Ascending aorta (tissue), 2 donors: ENCODE data around the gene GLYATL1. TPM values are rescaled to one million over a fixed set of nuclear protein-coding genes. Genes with fewer than 3 reads are reported as not detected.

ENCODE experiments used
- DNase-seq, 2 donors: peaks; one replicate each; pipeline ENCODE4 v3.0.0-alpha.2; 2019; ENCODE audit warnings: low spot score in 2 of 2
- H3K27ac ChIP-seq, 2 donors: fragments of 200-600 bp; sonication (generic); one replicate each; pipeline ENCODE4 v1.5.1; 2016 to 2017; ENCODE audit warnings: mild to moderate bottlenecking in 1 of 2
- H3K27me3 ChIP-seq: fragments of 200-600 bp; sonication (generic); one replicate; pipeline ENCODE4 v1.5.1; 2017
- H3K36me3 ChIP-seq, 2 donors: fragments of 200-600 bp; sonication (generic); one replicate each; pipeline ENCODE4 v1.5.1; 2016
- H3K4me1 ChIP-seq, 2 donors: fragments of 200-600 bp; sonication (generic); one replicate each; pipeline ENCODE4 v1.5.1; 2016 to 2017; ENCODE audit warnings: mild to moderate bottlenecking in 1 of 2
- H3K4me3 ChIP-seq, 2 donors: fragments of 200-600 bp; sonication (generic); one replicate each; pipeline ENCODE4 v1.5.1; 2016 to 2017; ENCODE audit warnings: mild to moderate bottlenecking in 1 of 2
- H3K9me3 ChIP-seq, 2 donors: fragments of 200-600 bp; sonication (generic); one replicate each; pipeline ENCODE4 v1.5.1; 2016
- CTCF ChIP-seq, 3 experiments: fragments of 200-600 bp in 2 of 3; fragments of 450-650 bp in 1 of 3; sonication (generic) in 2 of 3; IDR thresholded peaks; one replicate each; pipeline ENCODE4 v1.5.1; 2016 to 2019; ENCODE audit warnings: antibody characterized with exemption in 3 of 3, mild to moderate bottlenecking in 1 of 3, moderate library complexity in 1 of 3
- intact Hi-C: fragments of 100-400 bp; cut with DNase I; formaldehyde crosslinking; loops from one replicate; pipeline ENCODE4 v1.15.1; 2023
- total RNA-seq: library from RNA; depleted of rRNA; stranded (reverse); fragments of >200 nt; gene quantifications from one replicate; pipeline ENCODE4 v1.1.0, GENCODE V29; 2016

GLYATL1 gene
- total RNA-seq, 1 donor from 2014 or later = 8.6 TPM

DNA sequence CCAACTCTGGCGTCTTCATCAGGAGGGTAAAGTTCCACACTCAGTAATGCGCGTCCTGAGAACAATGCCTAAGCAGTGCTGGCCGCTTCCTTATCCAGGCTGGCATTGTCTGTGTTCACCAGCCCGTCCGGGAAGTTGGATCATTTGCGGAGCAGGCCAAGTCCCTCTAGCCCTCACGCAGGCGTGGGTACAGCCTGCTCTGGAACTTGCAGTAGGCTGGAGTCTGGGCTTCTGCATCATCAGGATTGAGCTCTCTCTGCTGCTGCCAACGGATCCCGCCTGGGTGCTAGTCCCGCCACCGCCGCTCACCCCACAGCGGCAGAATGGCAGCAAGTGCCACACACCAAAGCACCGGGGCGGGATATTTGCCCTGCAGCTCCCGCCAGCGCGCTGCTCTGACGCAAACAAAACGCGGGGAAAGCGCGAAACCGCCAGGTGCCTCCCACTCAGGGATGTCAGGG is 29.0 kb downstream of the GLYATL1 start:
- Histone ChIP-seq H3K27ac (no peak overlapping the region), H3K27me3 (no peaks in the 10 kb centered on the region), H3K9me3 (no peaks in the 10 kb centered on the region), H3K4me1 (no peaks in the 10 kb centered on the region), H3K4me3 (no peak overlapping the region), H3K36me3 (no peaks in the 10 kb centered on the region)
- DNase-seq = no peak
- TF ChIP-seq CTCF (IDR thresholded peaks at IDR 0.05) = no peak
- intact Hi-C loops = no loop called here

GRCh38 chr11:58977470-58977869 is 38.2 kb downstream of the GLYATL1 start:
- no peak overlapping the region for H3K4me3 ChIP-seq
- H3K27me3 ChIP-seq = no peaks in the 10 kb centered on the region
- H3K36me3 ChIP-seq = no peaks in the 10 kb centered on the region
- intact Hi-C loops = no loop called here
- H3K27ac ChIP-seq = no peak overlapping the region
- no peaks in the 10 kb centered on the region for H3K9me3 ChIP-seq
- DNase-seq = no peak
- H3K4me1 ChIP-seq = no peaks in the 10 kb centered on the region
- no peak for TF ChIP-seq CTCF (IDR thresholded peaks at IDR 0.05)

DNA sequence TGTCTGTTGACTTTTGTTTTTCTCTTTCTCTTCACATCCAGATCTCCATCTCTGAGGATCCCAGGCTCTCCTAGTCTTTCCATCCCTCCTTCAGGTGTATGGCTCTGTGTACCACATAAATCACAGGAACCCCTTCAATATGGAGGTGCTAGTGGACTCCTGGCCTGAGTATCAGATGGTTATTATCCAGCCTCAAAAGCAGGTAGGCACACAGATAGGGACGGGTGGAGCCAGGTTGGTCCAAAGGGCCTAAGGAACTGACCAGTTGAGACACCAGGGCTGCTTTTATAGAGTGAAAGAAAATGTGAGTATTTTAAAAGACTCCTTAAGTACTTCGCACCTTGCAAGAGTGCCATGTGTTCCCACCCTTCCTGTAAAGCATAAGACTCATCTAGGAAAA is 39.9 kb downstream of the GLYATL1 start:
- no peaks in the 10 kb centered on the region for H3K36me3 ChIP-seq
- no peak overlapping the region for H3K4me3 ChIP-seq
- H3K27ac ChIP-seq = no peak overlapping the region
- H3K27me3 ChIP-seq = no peaks in the 10 kb centered on the region
- intact Hi-C loops = no loop called here
- H3K9me3 ChIP-seq = no peaks in the 10 kb centered on the region
- no peak for TF ChIP-seq CTCF (IDR thresholded peaks at IDR 0.05)
- H3K4me1 ChIP-seq = no peaks in the 10 kb centered on the region
- DNase-seq = no peak

DNA sequence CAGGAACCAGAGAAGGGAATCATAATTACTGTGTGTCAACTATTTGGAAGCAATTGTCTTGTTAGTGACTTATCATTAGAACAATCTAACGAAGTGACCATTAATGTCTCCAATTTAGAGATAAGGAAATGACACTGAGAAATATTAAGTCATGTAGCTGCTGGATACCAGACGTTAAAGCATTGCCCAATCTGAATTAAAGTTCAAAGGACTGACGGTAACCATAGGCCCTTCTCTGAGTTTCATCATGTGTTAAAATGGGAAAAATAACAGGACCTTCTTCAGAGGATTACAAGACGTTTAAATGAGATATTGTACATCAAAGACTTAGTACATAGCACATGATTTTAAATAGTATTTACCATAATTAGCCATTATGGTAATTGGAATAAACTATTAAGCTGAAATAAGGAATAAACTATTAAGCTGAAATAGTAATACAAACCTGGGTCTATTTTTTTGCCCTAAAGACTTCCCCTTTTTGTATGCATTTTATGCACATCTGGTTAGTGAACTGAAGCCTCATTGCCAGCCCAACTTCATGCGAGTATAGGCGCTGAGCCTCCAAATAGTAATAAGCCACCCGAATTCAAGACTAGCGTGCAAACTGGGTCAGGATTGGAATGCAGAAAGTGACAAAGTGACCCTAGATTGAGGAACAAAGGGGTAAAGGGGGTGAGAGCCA is 41.0 kb downstream of the GLYATL1 start:
- H3K36me3 ChIP-seq = no peaks in the 10 kb centered on the region
- no peak overlapping the region for H3K4me3 ChIP-seq
- H3K27ac ChIP-seq = no peak overlapping the region
- intact Hi-C loops = no loop called here
- H3K4me1 ChIP-seq = no peaks in the 10 kb centered on the region
- H3K27me3 ChIP-seq = no peaks in the 10 kb centered on the region
- no peak for DNase-seq
- TF ChIP-seq CTCF (IDR thresholded peaks at IDR 0.05) = no peak
- no peaks in the 10 kb centered on the region for H3K9me3 ChIP-seq

DNA sequence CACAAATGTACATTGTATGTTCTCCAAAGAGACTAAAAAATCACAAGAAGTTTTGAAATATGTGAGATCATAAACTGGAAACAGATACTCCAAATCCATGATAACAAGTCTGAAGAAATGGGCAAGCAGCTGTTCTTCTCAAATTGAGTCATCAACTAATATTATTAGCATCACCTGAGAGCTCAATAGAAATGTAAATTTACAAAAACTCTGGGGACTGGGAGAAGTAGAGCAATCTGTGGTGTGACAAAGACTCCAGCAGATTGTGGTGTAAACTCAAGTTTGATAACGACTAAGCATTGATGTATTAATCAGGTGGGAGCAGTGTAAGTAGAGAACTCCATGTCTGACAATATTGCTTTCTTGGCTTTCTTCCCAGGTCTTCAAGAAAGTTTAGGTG is 53.2 kb downstream of the GLYATL1 start:
- H3K4me1 ChIP-seq = no peaks in the 10 kb centered on the region
- no peaks in the 10 kb centered on the region for H3K9me3 ChIP-seq
- intact Hi-C loops = no loop called here
- no peak for TF ChIP-seq CTCF (IDR thresholded peaks at IDR 0.05)
- no peak overlapping the region for H3K4me3 ChIP-seq
- DNase-seq = no peak
- no peaks in the 10 kb centered on the region for H3K36me3 ChIP-seq
- no peak overlapping the region for H3K27ac ChIP-seq
- no peaks in the 10 kb centered on the region for H3K27me3 ChIP-seq

DNA sequence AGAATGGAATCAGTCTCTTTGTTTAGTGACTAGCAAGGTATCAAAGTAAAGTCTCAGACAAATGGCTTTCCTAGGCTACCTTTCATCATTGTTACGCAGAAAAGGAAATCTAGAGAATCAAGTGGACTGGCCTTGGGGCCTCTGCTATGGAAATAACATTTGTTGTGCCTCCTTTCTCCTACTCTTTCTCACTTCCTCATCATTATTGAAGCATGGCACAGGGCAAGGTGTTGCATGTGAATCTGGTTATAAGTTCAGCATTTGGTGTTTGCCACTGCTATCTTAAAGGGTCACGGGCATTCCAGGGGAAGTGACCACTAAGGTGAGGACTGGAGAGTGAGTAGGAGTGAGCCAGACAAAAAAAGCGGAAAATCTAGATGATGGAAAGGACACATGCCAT is 54.9 kb downstream of the GLYATL1 start:
- Histone ChIP-seq H3K36me3 (no peaks in the 10 kb centered on the region), H3K9me3 (no peaks in the 10 kb centered on the region), H3K27me3 (no peaks in the 10 kb centered on the region), H3K27ac (no peak overlapping the region), H3K4me3 (no peak overlapping the region), H3K4me1 (no peaks in the 10 kb centered on the region)
- DNase-seq = no peak
- no peak for TF ChIP-seq CTCF (IDR thresholded peaks at IDR 0.05)
- intact Hi-C loops = no loop called here
